ENCODE measurements around the gene UMAD1.

- TF ChIP-seq POLR2A (IDR thresholded peaks at IDR 0.05) = no peak
- TF ChIP-seq CTCF (IDR thresholded peaks at IDR 0.05) = no peak
These were observed 169.8 kb downstream of the UMAD1 start for GRCh38 chr7:7810380-7810779.
